T-cell (primary cell): ENCODE data around the gene C14orf132. TPM values are rescaled to one million over a fixed set of nuclear protein-coding genes. Genes with fewer than 3 reads are reported as not detected.

Experiments
- ATAC-seq, 4 experiments: fragments of 200-7000 bp in 3 of 4; fragments of 150-1000 bp in 1 of 4; cut with Tn5 transposase; replicated peaks in 1 of 4; 1 replicate in 3 of 4; 2 replicates in 1 of 4; pipeline ENCODE4 v1.10.0; 2021; ENCODE audit warnings: moderate library complexity in 3 of 4, mild to moderate bottlenecking in 2 of 4, moderate number of reproducible peaks in 1 of 4
- CTCF ChIA-PET, 2 donors: fragments of 300-600 bp; sonication (Branson Sonifier 250); formaldehyde crosslinking; loops; one replicate each; lab custom pipeline; 2022; ENCODE audit warnings: antibody characterized with exemption in 2 of 2; lab: Charles Lee
- POLR2A ChIA-PET, 2 donors: fragments of 300-600 bp; sonication (Branson Sonifier 250); formaldehyde crosslinking; loops; one replicate each; lab custom pipeline; 2022; ENCODE audit warnings: antibody characterized with exemption in 2 of 2; lab: Charles Lee
- DNase-seq, 35 experiments: peaks; one replicate each; pipeline versions ENCODE4 v3.0.0 to v3.0.0-alpha.2; 2013 to 2023
- H3K27ac ChIP-seq: one replicate; pipeline ENCODE4 v1.5.1; 2013; ENCODE audit warnings: low read length
- H3K27me3 ChIP-seq, 2 experiments: replicated peaks in 1 of 2; 1 replicate in 1 of 2; 2 replicates in 1 of 2; pipeline versions ENCODE4 v1.6.1 to v1.7.0; 2013; ENCODE audit warnings: low read length in 1 of 2, mixed read lengths in 1 of 2; ENCODE audit not compliant: control insufficient read depth in 2 of 2, insufficient read depth in 2 of 2; ENCODE audit errors: extremely low read depth in 1 of 2
- H3K36me3 ChIP-seq, 2 donors: 1 replicate in 1 of 2; 2 replicates in 1 of 2; pipeline versions ENCODE4 v1.6.1 to v1.7.0; 2013; ENCODE audit warnings: low read length in 1 of 2; ENCODE audit not compliant: control insufficient read depth in 2 of 2, insufficient read depth in 1 of 2; ENCODE audit errors: extremely low read depth in 1 of 2
- H3K4me1 ChIP-seq, 2 experiments: 1 replicate in 1 of 2; 2 replicates in 1 of 2; pipeline versions ENCODE4 v1.6.1 to v1.7.0; 2013; ENCODE audit warnings: low read length in 2 of 2, mixed read lengths in 1 of 2; ENCODE audit not compliant: insufficient read depth in 2 of 2, control insufficient read depth in 1 of 2; ENCODE audit errors: extremely low read depth in 1 of 2
- H3K4me3 ChIP-seq, 2 donors: 1 replicate in 1 of 2; 2 replicates in 1 of 2; pipeline versions ENCODE4 v1.5.1 to v1.7.0; 2013; ENCODE audit warnings: mild to moderate bottlenecking in 2 of 2, low read length in 1 of 2, moderate library complexity in 1 of 2; ENCODE audit not compliant: control insufficient read depth in 1 of 2; ENCODE audit errors: extremely low read depth in 1 of 2
- H3K9me3 ChIP-seq: 2 replicates; pipeline ENCODE4 v1.7.0; 2013
- H3K27ac Mint-ChIP-seq, 2 donors: one replicate each; pipeline ENCODE4 v1.8.0; 2020 to 2021; ENCODE audit warnings: mild to moderate bottlenecking in 2 of 2, mixed read lengths in 2 of 2
- H3K27me3 Mint-ChIP-seq, 2 donors: one replicate each; pipeline ENCODE4 v1.8.0; 2021 to 2022; ENCODE audit warnings: mixed read lengths in 2 of 2
- H3K36me3 Mint-ChIP-seq: one replicate; pipeline ENCODE4 v1.8.0; 2021; ENCODE audit warnings: mixed read lengths
- H3K4me1 Mint-ChIP-seq, 3 donors: one replicate each; pipeline ENCODE4 v1.8.0; 2020 to 2022; ENCODE audit warnings: mixed read lengths in 3 of 3, mild to moderate bottlenecking in 1 of 3
- H3K4me3 Mint-ChIP-seq, 3 donors: one replicate each; pipeline ENCODE4 v1.8.0; 2020 to 2022; ENCODE audit warnings: mild to moderate bottlenecking in 3 of 3, mixed read lengths in 3 of 3, moderate library complexity in 3 of 3
- H3K9me3 Mint-ChIP-seq, 3 donors: one replicate each; pipeline ENCODE4 v1.8.0; 2020 to 2022; ENCODE audit warnings: mixed read lengths in 3 of 3
- WGBS: methylation state at CpG from one replicate; pipeline ENCODE4 v1.1.5; 2013; ENCODE audit warnings: missing lambda C conversion rate; ENCODE audit not compliant: insufficient coverage; 5-methylcytosine and 5-hydroxymethylcytosine counted together
- total RNA-seq, 35 experiments: library from RNA in 6 of 35; stranded (reverse) in 6 of 35; fragments of 120-200 nt in 1 of 35; gene quantifications; one replicate each; pipeline versions ENCODE4 v1.2.1 to v1.2.4 and lab custom pipeline; 2013 to 2026

Gene C14orf132
- total RNA-seq, 5 donors from 2014 or later (not counting 1 experiment from before 2014, with no cell fraction given): 3.5 to 8.4 (median 5.2) TPM

DNA sequence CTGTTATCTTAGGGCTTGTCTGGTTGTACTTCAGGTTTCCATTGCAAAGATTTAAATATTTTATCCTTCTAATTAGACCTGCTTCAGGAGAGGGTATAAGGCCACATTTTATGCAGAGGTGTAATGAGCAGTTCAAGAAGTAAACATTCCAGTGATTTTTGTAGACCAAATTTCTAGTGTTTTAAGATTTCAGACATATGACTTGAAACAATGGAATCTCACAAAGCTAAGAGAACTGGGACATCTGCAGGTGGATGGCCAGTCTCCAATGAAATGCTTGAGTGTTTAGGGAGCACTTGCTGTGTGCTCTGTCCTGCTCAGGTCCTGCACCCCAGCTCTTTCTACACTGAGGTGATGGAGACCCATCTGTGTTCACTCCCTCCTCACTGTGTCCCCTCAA, 7.9 kb downstream of the C14orf132 start:
- ChIA-PET CTCF (no interaction called here), POLR2A (no interaction called here)
- H3K9me3 ChIP-seq: no peaks in the 10 kb centered on the region
- Mint-ChIP-seq H3K36me3 (peaks cover 7% of the 10 kb centered on the region), H3K27ac (no peak overlapping the region), H3K9me3 (no peaks in the 10 kb centered on the region), H3K4me3 (no peak overlapping the region), H3K4me1 (peaks cover 0 to 3% (median 2%) of the 10 kb centered on the region in 3 donors), H3K27me3 (peaks cover 18 to 28% of the 10 kb centered on the region in 2 donors)
- ATAC-seq: no peak
- DNase-seq: no peak
- H3K27me3 ChIP-seq: peaks cover 0 to 42% of the 10 kb centered on the region in 2 experiments
- H3K36me3 ChIP-seq: no peaks in the 10 kb centered on the region
- no peak overlapping the region for H3K4me3 ChIP-seq
- H3K27ac ChIP-seq: no peak overlapping the region
- no peaks in the 10 kb centered on the region for H3K4me1 ChIP-seq

- CTCF ChIA-PET: no interaction called here
Measured at GRCh38 chr14:96049932-96050331, 10.8 kb downstream of the C14orf132 start.

DNA sequence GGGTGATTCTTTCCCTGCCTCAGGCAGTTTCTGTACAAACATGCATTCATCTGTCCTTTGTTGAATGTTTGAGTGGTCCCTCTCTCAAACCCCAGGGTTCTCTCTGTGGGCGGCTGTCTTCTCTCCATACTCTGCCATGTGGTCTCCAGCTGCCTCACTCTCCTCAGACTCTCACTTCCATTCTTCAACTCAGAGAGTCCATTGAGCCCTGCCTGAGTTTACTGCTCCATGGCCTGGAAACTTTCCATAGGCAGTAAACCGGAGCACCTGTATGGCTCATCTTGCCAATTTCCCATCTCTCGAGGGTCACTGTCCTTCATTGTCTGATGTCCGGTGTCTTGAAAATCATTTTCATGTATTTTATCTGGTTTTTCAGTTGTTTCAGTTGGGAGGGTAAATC, 11.3 kb downstream of the C14orf132 start:
- peaks cover 4% of the 10 kb centered on the region for H3K36me3 Mint-ChIP-seq
- no peak overlapping the region for H3K27ac ChIP-seq
- no peak for DNase-seq
- peaks cover 0 to 42% of the 10 kb centered on the region in 2 experiments for H3K27me3 ChIP-seq
- H3K4me1 ChIP-seq: no peaks in the 10 kb centered on the region
- H3K27ac Mint-ChIP-seq: no peak overlapping the region
- H3K9me3 Mint-ChIP-seq: no peaks in the 10 kb centered on the region
- ChIA-PET POLR2A (no interaction called here), CTCF (no interaction called here)
- 73% methylated on average over 2 of the region's 4 CpGs for WGBS
- H3K4me3 Mint-ChIP-seq: no peak overlapping the region
- H3K4me1 Mint-ChIP-seq: peaks cover 0 to 2% (median 0%) of the 10 kb centered on the region in 3 donors
- no peak overlapping the region for H3K4me3 ChIP-seq
- no peak for ATAC-seq
- no peaks in the 10 kb centered on the region for H3K9me3 ChIP-seq
- H3K36me3 ChIP-seq: no peaks in the 10 kb centered on the region
- peaks cover 11 to 23% of the 10 kb centered on the region in 2 donors for H3K27me3 Mint-ChIP-seq

More at GRCh38 chr14:96049932-96050331, 10.8 kb downstream of the C14orf132 start:
- peaks cover 0 to 2% (median 0%) of the 10 kb centered on the region in 3 donors for H3K4me1 Mint-ChIP-seq
- H3K27me3 Mint-ChIP-seq: peaks cover 13 to 23% of the 10 kb centered on the region in 2 donors
- no peak overlapping the region for H3K27ac ChIP-seq
- no peaks in the 10 kb centered on the region for H3K9me3 Mint-ChIP-seq
- H3K9me3 ChIP-seq: no peaks in the 10 kb centered on the region
- peaks cover 7% of the 10 kb centered on the region for H3K36me3 Mint-ChIP-seq
- H3K27me3 ChIP-seq: peaks cover 0 to 42% of the 10 kb centered on the region in 2 experiments
- ATAC-seq (no peak), DNase-seq (no peak)
- H3K4me3 Mint-ChIP-seq: no peak overlapping the region
- H3K4me1 ChIP-seq: no peaks in the 10 kb centered on the region
- no peak overlapping the region for H3K27ac Mint-ChIP-seq
- no peak overlapping the region for H3K4me3 ChIP-seq
- H3K36me3 ChIP-seq: no peaks in the 10 kb centered on the region
- POLR2A ChIA-PET: no interaction called here

DNA sequence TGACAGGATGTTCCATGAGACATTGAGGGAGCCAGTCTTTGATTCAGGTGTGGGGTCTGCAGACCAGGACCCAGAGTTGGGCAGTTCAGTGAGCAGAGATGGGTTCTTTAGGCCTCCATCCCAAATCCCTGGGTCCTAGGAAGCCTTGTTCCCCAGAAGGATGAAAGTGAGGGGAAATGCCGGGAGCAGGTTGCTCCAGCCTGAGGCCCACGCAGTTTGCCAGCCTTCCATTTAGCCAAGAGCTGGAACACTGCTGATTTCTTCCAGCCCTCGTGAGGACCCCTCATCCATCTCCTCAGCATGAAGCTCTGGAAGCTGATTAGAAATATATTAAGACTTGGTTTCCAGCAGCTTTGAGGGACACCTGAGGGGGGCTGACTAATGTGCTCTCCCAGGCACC, 12.1 kb downstream of the C14orf132 start:
- no peaks in the 10 kb centered on the region for H3K9me3 ChIP-seq
- H3K4me3 ChIP-seq: no peak overlapping the region
- WGBS: no CpG with 5 or more reads among the region's 3 CpGs
- H3K4me1 Mint-ChIP-seq: peaks cover 0 to 2% (median 0%) of the 10 kb centered on the region in 3 donors
- no peak overlapping the region for H3K27ac ChIP-seq
- H3K36me3 ChIP-seq: no peaks in the 10 kb centered on the region
- peaks cover 0 to 46% of the 10 kb centered on the region in 2 experiments for H3K27me3 ChIP-seq
- H3K4me1 ChIP-seq: no peaks in the 10 kb centered on the region
- ChIA-PET CTCF (no interaction called here), POLR2A (no interaction called here)
- H3K36me3 Mint-ChIP-seq: peaks cover 4% of the 10 kb centered on the region
- no peak for DNase-seq
- H3K9me3 Mint-ChIP-seq: no peaks in the 10 kb centered on the region
- peaks cover 14 to 23% of the 10 kb centered on the region in 2 donors for H3K27me3 Mint-ChIP-seq
- ATAC-seq: no peak
- H3K4me3 Mint-ChIP-seq: no peak overlapping the region
- H3K27ac Mint-ChIP-seq: no peak overlapping the region

GRCh38 chr14:96051642-96052540, 12.7 kb downstream of the C14orf132 start:
- Histone ChIP-seq H3K4me3 (no peak overlapping the region), H3K9me3 (no peaks in the 10 kb centered on the region), H3K4me1 (no peaks in the 10 kb centered on the region), H3K27ac (no peak overlapping the region), H3K36me3 (no peaks in the 10 kb centered on the region), H3K27me3 (peaks cover 0 to 51% of the 10 kb centered on the region in 2 experiments)
- WGBS: 65% methylated on average over 5 of the region's 14 CpGs
- POLR2A ChIA-PET: no interaction called here
- Mint-ChIP-seq H3K36me3 (peaks cover 4% of the 10 kb centered on the region), H3K4me3 (no peak overlapping the region), H3K9me3 (no peaks in the 10 kb centered on the region), H3K27ac (no peak overlapping the region), H3K4me1 (peaks cover 0 to 2% (median 0%) of the 10 kb centered on the region in 3 donors), H3K27me3 (peaks cover 14 to 23% of the 10 kb centered on the region in 2 donors)
- ATAC-seq (no peak), DNase-seq (peak in 1 of 35 experiments; percentile 14)
- CTCF ChIA-PET: interaction anchor here in 1 of 2 donors (0.9 kb wide), 1 partner anchor 53 kb away, joined by 3 read pairs; no protein-coding TSS in a partner anchor

DNA sequence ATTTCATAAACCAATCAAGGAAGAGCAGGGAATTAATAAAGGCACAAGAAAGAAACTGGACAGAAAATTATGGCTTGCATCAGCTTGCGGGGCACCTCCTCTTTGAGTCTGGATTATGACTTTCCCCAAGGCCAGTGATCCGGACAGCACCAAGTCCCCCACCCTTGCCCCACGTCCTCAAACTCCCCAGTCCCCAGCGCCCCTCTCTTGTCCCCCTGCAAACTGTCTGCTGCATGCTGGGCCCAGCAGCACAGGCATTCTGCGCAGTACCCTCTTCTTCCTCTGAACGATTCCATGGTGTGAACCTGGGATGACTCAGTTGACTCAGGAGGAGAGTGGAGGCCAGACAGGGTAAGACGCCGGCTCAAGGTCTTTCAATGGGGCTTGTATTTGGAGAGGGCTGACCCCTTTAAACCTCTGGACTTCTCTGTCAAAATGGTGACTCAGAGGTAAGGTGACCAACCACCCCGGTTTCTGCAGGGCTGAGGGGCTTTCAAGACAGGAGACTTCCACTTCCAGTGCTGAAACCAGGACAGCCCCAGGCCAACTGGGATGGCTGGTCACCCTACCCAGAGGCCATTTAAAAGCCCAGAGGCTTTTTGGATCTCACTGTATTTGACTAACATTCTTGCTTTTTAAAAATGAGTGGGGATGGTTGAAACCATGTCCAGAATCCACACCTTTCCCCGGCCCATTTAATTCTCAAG, 13.5 kb downstream of the C14orf132 start:
- H3K36me3 ChIP-seq: no peaks in the 10 kb centered on the region
- no peak overlapping the region for H3K4me3 ChIP-seq
- Mint-ChIP-seq H3K27ac (no peak overlapping the region), H3K4me3 (no peak overlapping the region), H3K9me3 (no peaks in the 10 kb centered on the region), H3K27me3 (peaks cover 14 to 23% of the 10 kb centered on the region in 2 donors), H3K36me3 (peaks cover 4% of the 10 kb centered on the region), H3K4me1 (peaks cover 0 to 2% (median 0%) of the 10 kb centered on the region in 3 donors)
- 69% methylated on average over 6 of the region's 10 CpGs for WGBS
- ChIA-PET CTCF (interaction anchor here in 1 of 2 donors (0.9 kb wide), 1 partner anchor 54 kb away, joined by 3 read pairs; no protein-coding TSS in a partner anchor), POLR2A (no interaction called here)
- H3K27me3 ChIP-seq: peaks cover 0 to 57% of the 10 kb centered on the region in 2 experiments
- H3K27ac ChIP-seq: no peak overlapping the region
- no peaks in the 10 kb centered on the region for H3K4me1 ChIP-seq
- ATAC-seq: no peak
- H3K9me3 ChIP-seq: no peaks in the 10 kb centered on the region
- no peak for DNase-seq
